DMS 273 (cell line): Measurements from ENCODE around the gene SNAP29.
"Not testable (repeated sequence)": the region's sequence is repeated elsewhere in the genome, so short reads cannot be mapped to it uniquely, and the experiment has no call there.

Experiments used
- DNase-seq: peaks from one replicate; lab custom pipeline; 2025; ENCODE audit not compliant: unreplicated experiment; lab: John Stamatoyannopoulos, UW

Gene SNAP29

DNA sequence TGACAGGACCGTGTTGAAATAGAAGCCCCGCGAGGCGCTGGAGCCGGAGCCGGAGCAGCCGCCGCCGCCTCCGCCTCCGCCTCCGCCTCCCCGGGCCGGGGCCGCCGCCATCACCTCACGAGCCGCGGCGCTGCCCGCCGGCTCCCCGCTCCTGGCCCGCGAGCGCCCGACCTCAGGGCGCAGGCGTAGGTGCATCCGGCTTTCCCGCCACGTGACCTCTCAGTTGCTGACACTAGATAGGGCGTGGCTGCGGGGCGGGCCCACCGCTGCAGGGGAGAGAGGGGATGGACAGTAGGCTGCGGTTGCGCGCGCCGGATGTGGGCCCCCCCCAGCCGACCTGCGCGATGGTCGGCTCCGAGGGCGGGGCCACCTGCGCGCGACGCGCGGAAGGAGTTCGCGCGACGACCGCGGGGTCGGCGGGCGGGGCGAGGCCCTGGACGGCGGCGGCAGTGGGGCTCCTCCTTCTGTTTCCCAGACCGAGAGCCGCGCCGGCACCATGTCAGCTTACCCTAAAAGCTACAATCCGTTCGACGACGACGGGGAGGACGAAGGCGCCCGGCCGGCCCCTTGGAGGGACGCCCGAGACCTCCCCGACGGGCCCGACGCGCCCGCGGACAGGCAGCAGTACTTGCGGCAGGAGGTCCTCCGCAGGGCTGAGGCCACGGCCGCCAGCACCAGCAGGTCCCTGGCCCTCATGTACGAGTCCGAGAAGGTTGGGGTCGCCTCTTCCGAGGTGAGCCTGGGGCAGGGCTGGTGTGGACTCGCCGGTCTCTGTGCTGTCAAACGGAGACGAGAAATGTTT, at the start of gene SNAP29, which contains the start of gene PI4KA:
TSS of gene SNAP29 (plus strand) at position 393 of the 802 bp plus-strand sequence. CDS start at position 497, 104 bp downstream.
TSS of gene PI4KA (minus strand) at position 197 of the 802 bp plus-strand sequence. CDS start at position 111, 86 bp downstream.
- peak; percentile 98 for DNase-seq

DNA sequence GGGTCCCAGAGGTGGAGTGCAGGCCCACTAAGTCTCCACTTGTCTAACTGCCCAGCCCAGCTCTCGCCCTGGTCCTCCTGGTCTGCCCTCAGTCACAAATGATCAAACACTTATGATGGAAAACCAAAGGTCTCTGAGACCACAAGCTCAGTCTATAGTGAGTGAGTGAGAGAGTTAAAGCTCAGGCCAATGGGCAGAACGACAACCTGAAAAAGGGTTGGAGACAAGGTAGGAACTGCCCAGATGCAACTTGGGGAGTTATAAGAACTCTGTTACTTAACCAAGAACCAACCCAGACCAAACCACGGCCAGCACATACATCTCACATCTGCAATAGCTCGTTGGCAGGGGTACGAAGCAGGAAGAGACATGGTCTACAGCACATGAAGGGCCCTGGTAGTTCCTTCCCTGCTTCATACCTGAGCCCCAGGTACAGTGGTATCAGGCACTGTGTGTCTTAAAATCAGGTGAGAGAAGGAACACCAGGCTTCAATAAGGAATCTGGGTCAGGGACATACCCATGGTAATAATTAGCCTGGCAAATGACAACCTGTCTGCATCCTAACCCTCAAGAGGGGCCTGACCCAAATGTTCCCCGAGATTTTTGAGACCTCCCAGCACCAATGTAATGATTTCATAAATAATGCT, 49.1 kb upstream of the SNAP29 start:
- no peak for DNase-seq

DNA sequence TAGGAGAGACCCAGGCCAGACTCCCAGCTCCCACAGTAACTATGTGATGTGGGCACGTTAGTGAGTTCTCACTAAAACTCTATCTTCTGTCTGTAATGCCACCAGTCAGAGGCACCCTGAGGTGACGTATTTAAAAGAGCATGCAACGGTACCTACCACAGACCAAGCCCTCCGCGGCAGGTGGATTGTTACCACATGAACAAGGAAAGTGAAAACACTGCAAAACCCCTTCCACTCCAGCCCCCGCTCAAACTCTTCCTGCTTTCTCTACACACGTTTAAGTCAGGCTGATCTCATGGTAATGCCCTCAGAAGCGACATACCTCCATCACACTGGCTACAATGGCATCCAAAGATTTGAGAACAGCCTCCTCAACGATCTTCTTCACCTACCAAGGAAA, 48.2 kb upstream of the SNAP29 start:
- no peak for DNase-seq

DNA sequence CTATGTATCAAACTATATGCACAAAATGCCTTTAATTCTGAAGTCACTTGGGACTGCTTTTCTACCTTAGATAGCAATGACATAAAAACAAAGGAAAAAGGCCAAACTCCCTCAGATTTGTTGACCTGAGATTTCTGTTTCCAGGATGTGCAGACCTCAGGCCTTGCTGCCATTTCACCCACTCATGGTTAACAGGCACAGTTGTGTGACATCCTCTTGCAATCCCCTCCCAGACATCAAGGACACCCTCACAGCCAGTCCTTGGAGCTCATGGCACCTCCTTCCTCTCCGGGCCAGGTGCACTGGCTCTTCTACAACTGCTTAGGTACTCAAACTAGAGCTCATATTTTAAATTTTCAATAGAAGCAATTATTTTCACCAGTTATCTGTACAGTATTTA, 47.6 kb upstream of the SNAP29 start:
- DNase-seq: no peak

DNA sequence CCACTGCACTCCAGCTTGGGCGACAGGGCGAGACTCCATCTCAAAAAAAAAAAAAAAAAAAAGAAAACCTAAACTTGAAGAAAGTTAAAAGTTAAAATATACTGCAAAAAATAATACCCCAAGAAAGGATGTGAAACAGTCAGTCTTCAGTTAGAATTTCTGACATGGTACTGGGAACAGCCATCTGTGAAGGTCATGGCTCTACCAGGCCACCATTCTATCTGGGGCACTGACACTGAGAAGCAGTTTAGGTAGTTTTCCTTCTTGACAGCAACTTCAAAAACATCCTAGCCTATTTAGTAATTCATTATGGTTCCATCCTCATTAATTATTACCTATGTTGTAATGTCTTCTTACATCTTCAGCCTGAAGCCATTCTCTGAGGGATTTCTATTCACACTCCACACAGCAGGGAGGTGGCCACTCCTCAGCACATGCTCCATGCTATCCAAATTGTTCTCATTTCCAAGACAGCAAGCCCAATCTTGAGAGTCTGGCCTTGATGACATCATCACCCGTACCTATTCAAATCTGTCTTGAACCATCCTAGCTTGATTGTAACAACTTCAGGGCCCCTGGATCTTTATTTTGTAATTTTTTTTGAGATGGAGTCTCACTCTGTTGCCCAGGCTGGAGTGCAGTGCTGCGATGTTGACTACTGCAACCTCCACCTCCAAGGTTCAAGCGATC, 46.7 kb upstream of the SNAP29 start:
- no peak for DNase-seq

DNA sequence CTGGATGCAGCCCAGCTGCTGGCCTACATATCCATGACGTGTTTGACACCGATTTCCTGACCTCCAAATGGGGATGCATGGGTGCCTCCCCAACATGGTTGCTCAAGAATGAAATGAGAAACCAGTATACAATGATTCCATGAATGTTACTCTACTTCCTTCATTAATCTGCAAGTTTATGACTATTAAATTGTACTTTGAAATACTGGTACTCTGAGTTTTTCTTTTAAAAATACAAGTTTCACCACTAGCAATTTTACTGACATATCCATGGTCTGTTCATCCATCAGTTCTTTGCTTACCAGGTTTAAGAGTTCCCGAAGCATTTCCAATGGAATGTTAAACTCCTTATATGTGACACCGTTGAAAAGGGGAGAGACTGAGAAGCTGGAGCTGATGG, 45.8 kb upstream of the SNAP29 start:
- DNase-seq: no peak

DNA sequence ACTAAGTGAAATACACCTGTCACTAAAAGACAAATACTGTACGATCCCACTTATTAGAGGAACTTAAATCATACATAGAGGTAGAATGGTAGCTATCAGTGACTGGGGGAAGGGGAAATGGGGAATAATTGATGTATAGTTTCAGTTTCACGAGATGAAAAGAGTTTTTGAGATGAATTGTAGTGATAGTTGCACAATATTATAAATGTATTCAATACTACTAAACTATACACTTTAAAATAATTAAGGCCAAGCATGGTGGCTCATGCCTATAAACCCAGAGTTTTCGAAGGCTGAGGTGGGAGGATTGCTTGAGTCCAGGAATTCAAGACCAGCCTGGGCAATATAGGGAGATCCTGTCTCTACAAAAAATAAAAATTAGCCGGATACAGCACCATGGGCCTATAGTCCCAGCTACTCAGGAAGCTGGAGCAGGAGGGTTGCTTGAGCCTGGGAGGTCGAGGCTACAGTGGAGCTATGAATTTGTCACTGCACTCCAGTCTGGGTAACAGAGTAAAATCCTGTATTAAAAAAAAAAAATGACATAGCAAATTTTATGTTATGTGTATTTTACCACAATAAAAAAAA, 44.5 kb upstream of the SNAP29 start:
- DNase-seq: no peak

DNA sequence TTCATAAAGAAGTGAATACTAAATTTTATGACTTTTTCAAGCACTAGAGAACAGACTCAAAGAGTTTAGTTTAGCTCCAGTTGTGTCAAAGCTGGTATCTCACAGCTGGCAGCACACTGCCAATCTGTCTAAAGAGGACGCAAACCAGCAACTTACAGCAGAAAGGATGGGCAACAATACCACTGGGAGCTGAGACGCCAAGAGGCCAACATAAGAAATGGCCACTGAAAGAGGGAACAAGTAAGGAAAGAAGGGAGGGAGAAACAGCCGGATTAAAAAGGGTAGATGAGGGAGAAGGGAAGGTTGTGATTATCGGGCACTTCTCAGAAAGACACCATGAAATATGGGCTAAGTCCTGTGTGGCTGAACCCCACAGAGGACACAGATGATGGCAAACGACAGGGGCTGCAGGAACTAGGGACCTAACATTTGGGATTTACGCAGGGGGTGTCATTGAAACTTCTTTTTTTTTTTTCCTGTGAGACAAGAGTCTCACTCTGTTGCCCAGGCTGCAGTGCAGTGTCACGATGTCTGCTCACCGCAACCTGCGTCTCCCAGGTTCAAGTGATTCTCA, 43.2 kb upstream of the SNAP29 start:
- DNase-seq: no peak

DNA sequence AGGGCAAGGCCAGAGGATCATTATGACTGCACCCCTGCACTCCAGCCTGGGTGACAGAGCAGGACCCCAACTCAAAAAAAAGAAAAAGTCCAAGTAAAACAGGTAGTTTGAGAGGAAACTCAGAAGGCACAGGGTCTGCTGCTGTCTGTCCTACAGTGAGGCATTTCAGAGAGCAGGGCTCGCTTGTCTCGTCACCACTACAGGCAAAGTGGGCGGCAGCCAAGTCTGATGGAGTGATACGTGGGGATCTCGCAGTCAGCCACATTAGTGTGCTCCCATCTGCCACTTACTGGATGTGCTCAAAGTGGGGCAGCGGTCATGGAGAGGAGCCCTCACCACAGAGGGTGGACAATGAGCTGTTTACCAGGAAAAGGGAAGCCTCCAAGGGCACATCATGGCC, 42.2 kb upstream of the SNAP29 start:
- no peak for DNase-seq

DNA sequence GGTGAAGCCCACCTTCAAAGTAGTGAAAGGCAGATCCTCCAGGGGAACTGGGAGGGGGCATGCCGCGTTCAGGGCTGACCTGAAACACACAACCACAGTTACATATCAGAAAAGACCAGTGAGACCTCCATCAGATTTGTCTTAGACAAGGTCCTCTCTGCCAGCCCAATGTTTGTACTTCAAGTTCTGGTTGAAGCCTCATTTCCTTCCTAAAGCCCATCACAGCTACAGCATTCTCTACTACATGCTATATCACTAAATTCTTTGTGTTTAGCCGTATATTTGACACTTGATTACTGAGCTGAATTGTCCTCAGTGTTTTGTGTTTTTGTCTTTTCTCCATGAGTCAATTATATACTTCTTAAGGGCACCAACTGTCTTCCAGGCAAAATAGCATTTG, 40.3 kb upstream of the SNAP29 start:
- DNase-seq: no peak

DNA sequence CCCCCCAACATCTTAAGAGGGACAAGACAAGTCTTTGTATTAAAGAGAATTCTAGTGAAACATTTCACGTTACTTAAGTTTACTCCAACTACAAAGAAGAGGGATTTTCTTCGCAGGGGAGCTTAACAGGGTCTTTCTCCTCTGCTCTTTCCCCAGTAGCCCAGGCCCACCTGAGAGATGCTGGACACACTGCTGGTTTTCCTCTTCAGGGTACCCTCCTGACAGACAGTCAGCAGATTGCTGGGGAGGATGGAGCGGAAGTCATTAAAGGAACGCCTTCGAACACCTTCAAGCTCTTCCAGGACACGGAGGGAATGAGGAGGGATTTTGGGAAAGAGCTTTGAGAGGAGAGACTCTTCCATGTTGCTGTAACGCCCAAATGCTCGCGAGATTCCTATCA, 39.3 kb upstream of the SNAP29 start:
- DNase-seq: no peak

DNA sequence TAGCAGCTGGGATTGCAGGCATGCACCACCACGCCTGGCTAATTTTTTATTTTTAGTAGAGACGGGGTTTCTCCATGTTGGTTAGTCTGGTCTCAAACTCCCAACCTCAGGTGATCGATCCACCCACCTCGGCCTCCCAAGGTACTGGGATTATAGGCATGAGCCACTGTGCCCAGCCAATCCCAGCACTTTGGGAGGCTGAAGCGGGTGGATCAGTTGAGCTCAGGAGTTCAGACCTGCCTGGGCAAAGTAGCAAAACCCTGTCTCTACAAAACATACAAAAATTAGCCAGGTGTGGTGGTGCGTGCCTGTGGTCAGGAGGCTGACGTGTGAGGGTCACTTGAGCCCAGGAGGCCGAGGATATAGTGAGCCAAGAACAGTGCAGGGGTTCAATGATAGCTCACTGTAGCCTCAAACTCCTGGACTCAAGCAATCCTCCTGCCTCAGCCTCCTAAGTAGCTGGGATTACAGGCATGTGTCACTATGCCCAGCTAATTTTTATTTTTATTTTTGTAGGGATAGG, 37.0 kb upstream of the SNAP29 start:
- not testable (repeated sequence) for DNase-seq

DNA sequence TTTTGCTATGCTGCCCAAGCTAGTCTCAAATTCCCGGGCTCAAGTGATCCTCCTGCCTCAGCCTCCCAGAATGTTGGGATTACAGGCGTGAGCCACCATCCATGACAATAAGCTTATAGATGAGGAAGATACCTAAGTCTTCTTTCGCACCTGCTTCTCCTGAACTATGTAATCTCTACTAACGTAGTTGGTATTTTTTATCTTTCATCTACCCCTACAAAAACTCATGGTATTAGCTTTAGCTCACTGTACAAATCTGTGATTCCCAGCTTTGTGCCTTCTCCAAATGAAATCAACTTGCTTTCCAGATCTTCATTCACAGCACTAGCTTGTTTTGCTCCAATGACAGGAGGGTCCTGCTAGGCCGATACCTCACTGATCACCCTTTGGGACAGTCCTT, 36.6 kb upstream of the SNAP29 start:
- no peak for DNase-seq

DNA sequence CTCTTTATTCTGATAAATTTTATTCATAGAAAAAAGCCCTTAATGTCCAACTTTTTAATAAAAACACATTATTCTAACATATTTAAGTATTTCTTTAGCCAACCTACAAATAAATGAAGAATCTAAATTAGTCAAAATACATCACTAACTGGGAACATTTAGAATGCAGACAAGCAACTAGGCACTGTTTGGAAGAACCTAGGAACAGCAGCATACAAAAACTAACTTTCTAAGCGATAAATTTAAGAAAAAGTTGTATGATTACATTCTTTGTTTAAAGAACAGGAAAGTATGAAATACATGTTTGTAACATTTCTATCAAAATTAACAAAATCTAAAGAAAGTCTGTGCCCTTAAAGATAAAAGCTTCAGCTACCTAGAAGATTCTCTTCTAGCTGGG, 35.5 kb upstream of the SNAP29 start:
- DNase-seq: no peak

DNA sequence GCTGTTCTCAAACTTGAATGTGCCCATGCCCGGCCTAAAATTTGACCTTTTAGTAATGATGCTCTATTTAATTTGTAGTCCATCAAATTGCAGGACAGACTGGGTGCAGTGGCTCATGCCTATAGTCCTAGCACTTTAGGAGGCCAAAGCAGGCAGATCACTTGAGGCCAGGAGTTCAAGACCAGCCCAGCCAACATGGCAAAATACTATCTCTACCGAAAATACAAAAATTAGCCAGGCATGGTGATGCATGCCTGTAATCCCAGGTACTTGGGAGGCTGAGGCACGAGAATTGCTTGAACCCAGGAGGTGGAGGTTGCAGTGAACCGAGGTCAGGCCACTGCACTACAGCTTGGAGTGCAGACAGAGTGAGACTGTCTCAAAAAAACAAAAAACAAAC, 33.6 kb upstream of the SNAP29 start:
- not testable (repeated sequence) for DNase-seq

DNA sequence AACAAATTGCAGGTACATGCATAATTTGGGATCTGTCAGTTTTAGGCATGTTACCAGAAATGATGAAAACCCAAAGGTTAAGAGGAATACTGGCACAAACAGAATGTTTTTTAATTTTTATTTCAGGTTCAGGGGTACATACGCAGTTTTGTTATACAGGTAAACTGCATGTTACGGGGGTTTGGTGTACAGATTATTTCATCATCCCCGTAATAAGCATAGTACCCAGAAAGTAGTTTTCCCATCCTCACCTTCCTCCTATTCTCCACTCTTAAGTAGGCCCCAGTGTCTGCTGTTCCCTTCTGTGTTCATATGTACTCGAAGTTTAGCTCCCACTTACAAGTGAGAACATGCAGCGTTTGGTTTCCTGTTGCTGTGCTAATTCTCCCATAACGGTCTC, 33.2 kb upstream of the SNAP29 start:
- no peak for DNase-seq

DNA sequence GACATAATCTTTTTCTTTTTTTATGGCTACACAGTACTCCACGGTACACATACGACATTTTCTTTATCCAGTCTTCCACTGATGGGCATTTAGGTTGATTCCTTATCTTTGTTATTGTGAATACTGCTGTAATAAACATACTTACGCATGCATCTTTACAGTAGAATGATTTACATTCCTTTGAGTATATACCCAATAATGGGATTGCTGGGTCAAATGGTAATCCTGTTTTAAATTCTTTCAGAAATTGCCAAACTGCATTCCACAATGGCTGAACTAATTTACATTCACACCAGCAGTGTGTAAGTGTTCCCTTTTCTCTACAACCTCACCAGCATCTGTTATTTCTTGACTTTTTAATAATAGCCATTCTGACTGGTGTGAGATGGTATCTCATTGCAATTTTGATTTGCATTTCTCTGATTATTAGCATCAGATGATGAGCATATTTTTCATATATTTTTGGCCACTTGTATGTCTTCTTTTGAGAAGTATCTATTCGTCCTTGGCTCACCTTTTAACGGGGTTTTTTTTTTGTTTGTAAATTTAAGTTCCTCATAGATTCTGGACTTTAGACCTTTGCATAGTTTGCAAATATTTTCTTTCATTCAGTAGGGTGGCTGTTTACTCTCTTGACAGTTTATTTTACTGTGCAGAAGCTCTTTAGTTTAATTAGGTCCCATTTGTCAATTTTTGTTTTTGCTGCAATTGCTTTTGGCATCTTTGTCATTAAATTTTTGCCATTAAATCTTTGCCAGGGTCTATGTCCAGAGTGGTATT, 32.2 kb upstream of the SNAP29 start:
- DNase-seq: not testable (repeated sequence)

DNA sequence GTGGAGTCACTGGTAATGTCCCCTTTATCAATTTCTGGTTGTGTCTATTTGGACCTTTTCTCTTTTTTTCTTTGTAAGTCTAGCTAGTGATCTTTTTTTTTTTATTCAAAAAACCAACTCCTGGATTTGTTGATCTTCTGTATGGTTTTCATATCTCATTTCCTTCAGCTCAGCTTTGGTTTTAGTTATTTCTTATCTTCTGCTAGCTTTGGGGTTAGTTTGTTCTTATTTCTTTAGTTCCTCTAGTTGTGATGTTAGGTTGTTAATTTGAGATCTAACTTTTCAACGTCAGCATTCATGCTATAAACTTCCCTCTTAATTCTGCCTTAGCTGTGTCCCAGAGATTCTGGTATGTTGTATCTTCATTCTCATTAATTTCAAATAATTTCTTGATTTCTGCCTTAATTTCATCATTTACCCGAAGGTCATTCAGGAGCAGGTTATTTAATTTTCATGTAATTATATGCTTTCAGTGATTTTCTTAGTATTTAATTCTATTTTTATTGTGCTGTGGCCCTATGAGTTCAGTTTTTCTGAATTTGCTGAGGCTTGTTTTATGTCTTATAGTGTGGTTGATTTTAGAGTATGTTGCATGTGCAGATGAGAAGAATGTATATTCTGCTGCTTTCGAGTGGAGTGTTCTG, 29.2 kb upstream of the SNAP29 start:
- no peak for DNase-seq

DNA sequence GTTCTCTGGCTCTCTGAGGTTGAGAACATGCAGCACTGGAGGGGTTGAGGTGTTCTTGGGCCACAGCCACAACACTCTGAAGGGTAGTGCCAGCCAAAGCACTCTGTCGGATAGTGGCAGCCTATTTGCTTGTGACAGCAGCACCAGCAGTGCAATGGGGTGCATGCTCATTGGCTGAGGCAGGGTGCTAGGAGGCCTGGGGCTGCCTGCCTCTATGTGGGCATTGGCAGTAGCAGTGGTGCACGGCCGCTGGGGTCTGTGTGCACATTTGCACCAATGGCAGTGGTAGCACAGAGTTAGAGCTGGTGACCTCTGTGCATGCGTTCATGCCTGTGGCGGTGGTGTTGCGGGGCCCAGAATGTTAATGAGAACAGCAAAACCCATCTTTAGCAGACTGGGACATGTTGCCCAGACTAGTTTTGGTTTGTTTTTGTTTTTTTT, 25.6 kb upstream of the SNAP29 start:
- DNase-seq: no peak

DNA sequence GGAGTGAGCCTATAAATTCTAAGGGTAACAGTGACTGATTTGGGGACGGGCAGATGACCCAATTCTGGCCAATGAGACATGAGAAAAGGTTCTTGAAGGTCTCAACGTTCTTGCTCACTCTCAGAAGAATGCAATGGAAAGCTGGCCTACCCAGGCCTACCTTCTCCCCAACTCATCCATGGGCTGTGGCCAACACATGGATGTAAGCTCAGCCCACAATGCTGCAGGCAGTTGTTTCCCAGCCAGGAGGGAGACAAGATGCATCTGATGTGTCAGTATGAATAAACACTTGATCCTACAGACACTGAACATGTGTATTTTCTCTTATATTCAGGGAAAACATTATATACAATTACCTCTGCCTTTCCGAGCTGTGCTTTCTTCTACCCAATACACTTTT, 24.6 kb upstream of the SNAP29 start:
- DNase-seq: no peak
